Activated T-cell treated with anti-CD3 and anti-CD28 coated beads for 4 hours (primary cell): ENCODE data around the gene ARHGAP32.
"Not testable (repeated sequence)": the region's sequence is repeated elsewhere in the genome, so short reads cannot be mapped to it uniquely, and the experiment has no call there.

ENCODE experiments used
- DNase-seq: peaks from one replicate; pipeline ENCODE4 v3.0.0-alpha.2; 2020

Gene ARHGAP32

GRCh38 chr11:128927683-128928336 lies 264.3 kb downstream of the ARHGAP32 start:
- no peak for DNase-seq

DNA sequence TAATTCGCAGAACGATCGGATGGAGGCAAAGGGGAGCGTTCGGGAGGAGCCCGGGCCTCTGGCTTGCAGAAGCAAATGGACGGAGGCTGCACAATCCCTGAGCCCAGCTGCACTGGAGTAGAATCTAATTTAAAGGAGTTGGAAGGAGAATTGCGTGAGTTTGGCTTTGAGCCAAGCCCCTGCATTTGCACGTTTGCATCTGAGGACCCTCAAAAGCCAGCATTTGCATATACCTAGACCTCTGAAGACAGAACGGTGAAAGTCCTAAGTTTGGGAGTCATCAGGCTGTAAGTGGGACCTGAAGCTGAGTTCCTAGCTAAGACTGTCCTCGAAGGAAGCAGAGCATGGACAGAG lies 265.0 kb downstream of the ARHGAP32 start:
- DNase-seq, result no peak

DNA sequence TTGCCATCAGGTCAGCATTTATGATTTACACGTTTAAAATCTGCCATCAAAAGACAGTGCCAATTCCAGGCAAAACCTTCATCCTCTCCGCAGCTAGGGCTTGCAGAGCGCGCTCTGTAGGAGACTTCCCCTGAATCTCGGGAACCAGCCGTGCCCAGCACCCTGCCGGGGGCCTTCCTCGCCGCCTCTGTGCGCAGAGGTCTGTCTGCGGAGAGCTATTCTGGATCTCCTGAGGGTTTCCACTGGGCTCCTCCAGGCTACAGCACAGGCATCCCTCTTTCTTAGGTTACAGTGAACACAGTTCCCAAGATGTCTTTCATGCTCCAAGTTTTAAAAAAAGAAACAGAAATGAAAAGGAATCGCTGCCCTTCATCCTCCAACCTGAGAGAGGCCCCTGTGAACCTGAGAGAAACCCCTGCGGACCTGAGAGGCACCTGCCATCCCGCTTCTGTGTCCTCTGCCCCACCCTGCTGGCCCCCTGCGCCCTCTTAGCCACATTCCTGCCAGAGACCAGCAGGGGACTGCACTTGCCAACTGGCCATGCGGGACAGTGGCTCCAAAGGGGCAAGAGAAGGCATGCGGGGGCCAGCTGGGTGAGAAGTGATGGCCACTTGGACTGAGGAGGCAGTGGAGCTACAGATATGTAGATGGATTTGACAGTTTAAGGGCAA lies 265.6 kb downstream of the ARHGAP32 start:
- DNase-seq, result no peak

GRCh38 chr11:128926000-128926399 lies 266.1 kb downstream of the ARHGAP32 start:
- no peak for DNase-seq

DNA sequence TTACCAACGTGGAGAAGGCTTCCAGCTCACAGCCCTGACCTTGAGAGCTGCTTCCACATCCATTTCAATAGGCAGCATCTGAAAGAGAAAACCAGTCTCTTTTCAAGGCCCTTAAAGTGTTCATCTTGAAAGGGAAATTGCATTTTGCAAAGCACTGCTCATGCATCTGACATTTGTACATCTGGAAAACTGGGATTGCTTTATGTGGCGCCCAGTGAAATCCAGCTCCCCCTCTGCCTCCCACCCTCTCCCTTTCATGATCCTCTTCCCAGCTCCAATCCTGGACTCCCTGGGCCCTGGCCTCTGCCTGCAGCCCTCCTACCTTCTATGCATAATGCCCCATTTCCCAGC lies 266.9 kb downstream of the ARHGAP32 start:
- DNase-seq, result no peak

DNA sequence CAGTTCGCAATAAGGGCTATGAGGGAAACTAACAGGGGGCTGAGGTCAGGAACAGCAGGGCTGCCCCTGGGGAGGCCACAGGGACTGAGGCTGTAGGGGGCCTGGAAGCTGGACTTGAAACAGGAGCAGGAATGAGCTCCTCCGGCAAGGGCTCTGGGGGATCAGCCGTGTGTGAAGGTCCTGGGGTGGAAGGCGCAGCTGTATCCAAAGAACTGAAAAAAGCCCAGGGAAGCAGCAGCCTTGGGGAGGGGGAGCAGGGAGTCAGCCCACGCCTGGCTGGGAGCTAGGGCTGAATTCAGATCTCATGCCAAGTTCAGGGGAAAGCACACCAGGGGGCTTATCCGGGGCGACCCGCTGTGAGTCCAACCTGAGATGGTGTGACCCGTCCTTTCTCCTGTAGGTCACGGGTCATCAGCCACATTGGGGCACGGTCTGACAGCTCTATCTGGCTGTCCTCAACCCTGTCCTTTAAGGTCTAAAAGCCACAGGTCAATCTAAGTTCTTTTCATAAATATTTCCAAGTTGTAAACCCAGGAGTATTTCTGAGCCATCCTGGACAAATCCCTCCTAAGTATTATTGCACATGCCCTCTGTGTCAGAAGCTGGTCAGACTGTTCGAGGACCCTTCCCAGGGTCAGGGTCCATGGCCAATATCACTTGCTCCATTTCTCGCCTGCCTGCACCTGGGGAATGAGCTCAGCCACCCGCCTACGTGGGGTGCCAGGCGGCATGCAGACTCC lies 267.4 kb downstream of the ARHGAP32 start:
- no peak for DNase-seq

- DNase-seq, result no peak
Measured at GRCh38 chr11:128924104-128924503, 268.0 kb downstream of the ARHGAP32 start.

DNA sequence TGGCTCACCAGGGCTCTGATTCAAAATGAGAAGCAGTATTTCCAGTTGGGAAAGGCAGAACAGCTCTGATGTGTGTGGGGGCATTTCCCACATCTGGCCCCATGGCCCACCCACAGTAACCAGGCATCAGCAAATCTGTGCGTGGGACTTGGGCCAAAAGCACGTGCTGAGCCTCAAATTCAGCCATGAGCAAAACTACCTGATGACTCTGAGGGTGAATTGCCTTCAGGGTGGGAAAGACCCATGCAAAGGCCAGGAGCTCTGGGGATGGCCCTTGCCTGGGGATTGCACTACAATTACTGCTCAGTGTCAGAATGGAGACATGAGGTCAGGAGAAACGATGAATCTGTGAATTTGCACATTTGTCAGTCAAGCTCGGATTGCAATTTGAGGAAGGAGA lies 270.3 kb downstream of the ARHGAP32 start:
- no peak for DNase-seq

GRCh38 chr11:128920666-128921065 lies 271.5 kb downstream of the ARHGAP32 start:
- DNase-seq, result no peak

GRCh38 chr11:128919635-128920034 lies 272.5 kb downstream of the ARHGAP32 start:
- DNase-seq, result not testable (repeated sequence)

GRCh38 chr11:128919216-128919615 lies 272.9 kb downstream of the ARHGAP32 start:
- DNase-seq, result no peak

- no peak for DNase-seq
Measured at GRCh38 chr11:128917144-128917724, 274.9 kb downstream of the ARHGAP32 start.

DNA sequence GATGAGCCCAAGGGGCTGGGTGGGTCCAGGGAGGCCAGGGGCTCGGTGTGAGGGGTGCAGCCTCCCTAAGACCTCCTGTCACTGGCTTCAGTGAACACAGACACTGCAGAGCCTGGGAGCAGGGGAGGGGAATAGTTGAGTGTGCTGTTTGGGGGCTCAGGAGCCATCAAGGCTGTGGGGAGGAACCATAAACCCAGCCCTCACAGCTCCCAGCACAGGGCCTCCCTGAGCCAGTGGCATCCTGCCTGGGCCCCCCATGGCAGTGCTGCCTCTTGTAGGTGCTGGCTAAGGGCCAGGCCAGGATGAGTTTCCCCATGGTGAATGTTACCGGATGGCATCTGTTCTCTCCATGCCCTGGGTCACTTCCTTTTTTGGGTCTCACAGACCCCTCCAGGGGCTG lies 275.4 kb downstream of the ARHGAP32 start:
- no peak for DNase-seq

GRCh38 chr11:128916037-128916572 lies 276.0 kb downstream of the ARHGAP32 start:
- no peak for DNase-seq

DNA sequence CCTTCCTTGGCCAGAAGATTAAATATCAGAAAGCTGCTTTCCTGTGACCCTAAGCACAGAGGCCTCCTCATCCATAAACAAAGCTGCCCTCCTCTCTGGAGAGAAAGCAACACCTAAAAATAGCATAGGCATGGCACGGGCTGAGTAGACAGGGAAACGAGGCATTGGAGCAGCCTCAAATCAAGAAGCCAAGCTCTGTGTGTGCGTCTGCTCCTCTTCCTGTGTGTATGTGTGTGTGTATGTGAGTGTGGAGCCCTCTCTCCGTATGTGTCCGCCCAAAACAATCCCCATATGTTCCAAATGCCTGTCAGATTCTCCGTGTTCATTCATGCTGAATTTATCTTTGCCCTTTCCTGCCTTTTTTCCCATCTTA lies 277.0 kb downstream of the ARHGAP32 start:
- DNase-seq, result no peak
